HEK293 (cell line): ENCODE results near the gene GNA12.

Source experiments
- MEIS1 ChIP-seq: sonication (generic); formaldehyde crosslinking; IDR thresholded peaks from 2 replicates; pipeline ENCODE4 v1.8.1; 2022; ENCODE audit warnings: missing genetic modification reagents, mild to moderate bottlenecking, borderline replicate concordance
- ZNF211 ChIP-seq: fragments of 450-650 bp; formaldehyde crosslinking; IDR thresholded peaks from 2 replicates; pipeline ENCODE4 v1.5.1; 2016; ENCODE audit warnings: low read depth, missing biosample characterization, missing genetic modification characterization
- TF ChIP-seq, protein P1 (sequence below): fragments of 450-650 bp; formaldehyde crosslinking; IDR thresholded peaks from 2 replicates; pipeline ENCODE4 v1.5.1; 2016; ENCODE audit warnings: missing biosample characterization, missing genetic modification characterization

DNA sequence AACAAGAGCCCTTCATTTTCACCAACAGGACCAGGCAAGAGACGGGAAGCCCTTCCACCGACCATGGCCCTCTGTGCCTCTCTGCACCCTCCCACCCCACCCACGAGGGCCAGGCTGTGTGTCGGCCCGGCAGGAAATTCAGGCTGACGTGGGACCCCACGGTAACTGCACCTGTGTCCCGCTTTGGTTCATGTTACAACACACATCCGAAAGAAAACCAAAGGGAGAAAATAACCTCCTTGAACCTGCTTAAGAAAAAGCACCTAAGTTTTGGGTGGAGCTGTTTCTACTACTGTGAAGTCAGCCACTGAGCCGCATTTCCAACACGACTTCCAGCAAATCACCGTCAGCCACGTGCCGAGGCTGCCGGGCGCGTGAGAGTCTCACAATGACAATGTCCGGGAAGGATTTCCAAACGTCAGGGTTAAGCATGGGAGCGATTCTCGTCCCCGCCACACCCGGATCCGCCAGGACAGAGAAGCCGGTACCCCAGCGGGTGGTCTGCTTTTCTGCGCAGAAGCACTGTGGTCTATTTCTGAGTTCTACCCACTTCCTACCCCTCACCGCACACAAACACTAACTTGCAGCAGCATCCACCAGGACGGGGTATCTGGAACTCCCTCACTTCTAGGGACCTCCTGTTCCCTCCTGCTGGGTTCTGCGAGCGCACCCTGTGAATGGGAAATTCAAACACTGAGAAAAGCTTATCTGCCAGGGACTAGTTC lies 119.5 kb downstream of the GNA12 start:
- no peak for TF ChIP-seq MEIS1 (CRISPR knock-in tag)
- no peak for TF ChIP-seq ZNF211 (tag by site-specific recombination)
- TF ChIP-seq, protein P1, sequence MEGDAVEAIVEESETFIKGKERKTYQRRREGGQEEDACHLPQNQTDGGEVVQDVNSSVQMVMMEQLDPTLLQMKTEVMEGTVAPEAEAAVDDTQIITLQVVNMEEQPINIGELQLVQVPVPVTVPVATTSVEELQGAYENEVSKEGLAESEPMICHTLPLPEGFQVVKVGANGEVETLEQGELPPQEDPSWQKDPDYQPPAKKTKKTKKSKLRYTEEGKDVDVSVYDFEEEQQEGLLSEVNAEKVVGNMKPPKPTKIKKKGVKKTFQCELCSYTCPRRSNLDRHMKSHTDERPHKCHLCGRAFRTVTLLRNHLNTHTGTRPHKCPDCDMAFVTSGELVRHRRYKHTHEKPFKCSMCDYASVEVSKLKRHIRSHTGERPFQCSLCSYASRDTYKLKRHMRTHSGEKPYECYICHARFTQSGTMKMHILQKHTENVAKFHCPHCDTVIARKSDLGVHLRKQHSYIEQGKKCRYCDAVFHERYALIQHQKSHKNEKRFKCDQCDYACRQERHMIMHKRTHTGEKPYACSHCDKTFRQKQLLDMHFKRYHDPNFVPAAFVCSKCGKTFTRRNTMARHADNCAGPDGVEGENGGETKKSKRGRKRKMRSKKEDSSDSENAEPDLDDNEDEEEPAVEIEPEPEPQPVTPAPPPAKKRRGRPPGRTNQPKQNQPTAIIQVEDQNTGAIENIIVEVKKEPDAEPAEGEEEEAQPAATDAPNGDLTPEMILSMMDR (tag by site-specific recombination) = no peak
